Motor neuron (in vitro differentiated cells): ENCODE measurements around the gene GAD1. TPM values are rescaled to one million over a fixed set of nuclear protein-coding genes. Genes with fewer than 3 reads are reported as not detected.

Experiments
- ATAC-seq, 8 experiments: fragments of 200-7000 bp; cut with Tn5 transposase; replicated peaks in 6 of 8; 2 replicates each; pipeline ENCODE4 v1.8.0; 2021; ENCODE audit warnings: mild to moderate bottlenecking in 8 of 8, moderate library complexity in 8 of 8
- H3K27ac ChIP-seq, 2 donors: fragments of 250-450 bp; sonication (Bioruptor Pico); 2 replicates each; pipeline ENCODE4 v1.9.0; 2021; ENCODE audit warnings: antibody characterized with exemption in 2 of 2, mild to moderate bottlenecking in 2 of 2, moderate library complexity in 1 of 2
- H3K4me1 ChIP-seq, 2 donors: fragments of 250-450 bp; sonication (Bioruptor Pico); replicated peaks in 1 of 2; 2 replicates each; pipeline ENCODE4 v1.6.1; 2021; ENCODE audit warnings: antibody characterized with exemption in 2 of 2, mild to moderate bottlenecking in 2 of 2, moderate library complexity in 1 of 2
- H3K4me3 ChIP-seq, 5 donors: fragments of 250-450 bp; sonication (Bioruptor Pico); 2 replicates each; pipeline ENCODE4 v1.9.0; 2021; ENCODE audit warnings: antibody characterized with exemption in 5 of 5, mild to moderate bottlenecking in 5 of 5, moderate library complexity in 4 of 5
- WGBS, 10 experiments: fragments of 450-650 bp; shearing (Covaris generic); methylation state at CpG; one replicate each; pipeline ENCODE4 v1.0.0; 2022; 5-methylcytosine and 5-hydroxymethylcytosine counted together
- in situ Hi-C, 9 experiments: fragments of 400-800 bp; cut with MboI; loops; one replicate each; pipeline ENCODE4 v1.15.0; 2021; ENCODE audit warnings: low sequenced_read_pairs in 9 of 9, low pct_unique_long_range_greater_than_20kb in 2 of 9; ENCODE audit not compliant: unreplicated experiment in 9 of 9
- total RNA-seq, 8 experiments: library from RNA; unstranded; fragments of 300-600 nt; gene quantifications; 2 replicates each; pipeline versions ENCODE4 v1.2.3 to v1.2.4, GENCODE V29; 2022

The GAD1 gene
- 10 to 100 TPM in 3 of 8 experiments, 1 to 10 TPM in 4, under 1 TPM in 1; 0.18 to 18.7 (median 7.2) TPM for total RNA-seq

GRCh38 chr2:170816504-170817092, at the start of gene GAD1:
GAD1 (plus strand) TSS chr2:170816887; CDS start chr2:170818592, 1,705 bp downstream.
- peak within 1 kb of the TSS; percentile 9 to 22 for H3K27ac ChIP-seq
- 0 to 2% methylated on average over 4 to 12 of the region's 49 CpGs; no CpG with 5 or more reads in 8 of the 10 experiments for WGBS, 10 experiments

GRCh38 chr2:170770008-170770605, 46.6 kb upstream of the GAD1 start, which contains the start of gene ERICH2:
ERICH2 (plus strand) TSS chr2:170770378; CDS start chr2:170770682, 304 bp downstream.
- in situ Hi-C loops = no loop called here
- peak within 1 kb of the TSS; percentile 49 to 80 (median 50) for H3K4me3 ChIP-seq
- peak; percentile 62 to 84 (median 68) for ATAC-seq
- peaks cover 0 to 8% of the 10 kb centered on the region in 2 donors for H3K4me1 ChIP-seq
- 0 to 62% (median 16%) methylated on average over 1 to 10 of the region's 13 CpGs; no CpG with 5 or more reads in 2 of the 10 experiments for WGBS, 10 experiments
- peak within 1 kb of the TSS; percentile 49 to 50 for H3K27ac ChIP-seq

More at GRCh38 chr2:170816504-170817092, at the start of gene GAD1:
- in situ Hi-C loops = loop anchor here (10.0 to 25.0 kb wide), 8 partner anchors 404 to 1354 kb away; no protein-coding TSS in a partner anchor
- H3K4me3 ChIP-seq = peak within 1 kb of the TSS; percentile 33 to 62 (median 47)
- H3K4me1 ChIP-seq = peaks cover 10 to 17% of the 10 kb centered on the region in 2 donors
- peak; percentile 65 to 77 (median 74) for ATAC-seq

DNA sequence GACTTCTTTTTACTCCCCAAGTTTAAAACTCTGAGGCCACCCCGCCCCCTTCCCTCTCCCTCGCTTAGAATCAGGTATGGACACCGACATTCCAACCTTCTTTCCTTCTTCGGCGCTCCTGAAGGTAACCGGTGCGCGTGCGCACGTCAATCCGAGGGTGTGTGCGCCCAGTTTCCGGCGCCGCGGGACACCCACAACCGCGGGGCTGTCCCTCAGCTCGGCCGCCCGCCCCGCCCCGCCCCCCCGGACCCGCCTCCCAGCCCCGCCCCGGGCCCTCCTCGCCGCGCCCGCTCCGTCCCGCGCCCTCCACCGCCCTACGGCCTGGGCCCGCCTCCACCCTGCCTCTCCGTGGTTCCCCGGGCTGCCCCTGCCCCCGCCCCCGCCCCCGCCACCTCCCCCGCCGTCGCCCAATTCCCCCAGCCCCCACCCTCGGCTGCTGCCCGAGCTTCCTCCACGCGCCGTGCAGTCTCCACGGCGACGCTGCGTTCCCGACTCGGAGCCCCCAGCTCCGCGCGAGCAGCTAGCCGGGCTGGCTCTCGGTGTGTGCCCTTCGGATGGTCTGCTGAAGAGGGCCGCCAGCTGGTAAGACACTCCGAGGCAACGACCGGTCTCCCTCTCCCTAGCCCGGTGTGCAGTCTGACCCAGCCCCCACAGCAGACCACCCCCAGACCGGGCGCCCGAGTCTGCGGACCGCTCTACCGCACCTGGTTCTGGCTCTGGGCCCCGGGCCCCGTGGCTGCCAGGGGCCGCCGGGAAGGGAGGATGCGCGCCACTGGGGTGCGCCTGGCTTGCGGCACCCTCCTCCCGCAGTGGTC, 45.9 kb upstream of the GAD1 start:
- peak overlapping the region; percentile 49 to 50 for H3K27ac ChIP-seq
- peak; percentile 86 to 92 (median 88) for ATAC-seq

DNA sequence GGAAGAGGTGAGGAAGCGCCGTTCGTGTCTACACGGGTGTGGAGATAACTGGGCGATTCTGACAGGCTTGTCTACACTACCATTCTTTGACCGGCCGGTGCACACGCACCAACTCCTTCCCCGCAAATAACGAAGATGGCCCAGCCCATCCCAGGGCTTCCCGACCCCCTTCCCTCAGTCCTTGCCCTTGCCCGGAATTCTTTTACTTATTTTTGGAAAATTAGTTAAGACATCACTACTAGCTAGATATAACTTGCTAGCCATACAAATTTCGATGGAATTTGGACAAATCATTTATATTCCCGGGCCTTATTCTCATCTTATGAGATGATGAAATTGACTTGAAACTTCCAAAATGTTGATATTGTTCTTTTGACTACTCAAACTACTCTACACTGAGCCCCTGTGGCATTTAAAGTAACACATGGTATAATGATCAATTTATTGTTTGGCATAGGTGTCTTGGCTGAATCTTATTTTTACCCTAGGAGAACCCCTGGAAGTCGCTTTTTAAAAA, 45.2 kb upstream of the GAD1 start:
- in situ Hi-C loops = no loop called here
- whole genome bisulfite sequencing, 10 experiments = 5 to 47% (median 19%) methylated on average over 2 to 9 of the region's 15 CpGs
- peaks cover 0 to 8% of the 10 kb centered on the region in 2 donors for H3K4me1 ChIP-seq
- H3K27ac ChIP-seq = peak overlapping the region in 1 of 2 donors; percentile 49
- ATAC-seq = no peak
- peak overlapping the region; percentile 49 to 80 (median 50) for H3K4me3 ChIP-seq

More for the DNA sequence above, 45.9 kb upstream of the GAD1 start:
- in situ Hi-C loops = no loop called here
- WGBS, 10 experiments = 0% methylated on average over 2 of the region's 82 CpGs; no CpG with 5 or more reads in 9 of the 10 experiments
- Histone ChIP-seq H3K4me1 (peaks cover 0 to 8% of the 10 kb centered on the region in 2 donors), H3K4me3 (peak overlapping the region; percentile 49 to 80 (median 50))

- in situ Hi-C loops = no loop called here
- ATAC-seq = no peak
- peaks cover 0 to 8% of the 10 kb centered on the region in 2 donors for H3K4me1 ChIP-seq
- H3K4me3 ChIP-seq = peak overlapping the region in 3 of 5 donors; percentile 49 to 67 (median 50)
- no peak overlapping the region for H3K27ac ChIP-seq
These were observed 44.4 kb upstream of the GAD1 start for GRCh38 chr2:170772295-170772694.

DNA sequence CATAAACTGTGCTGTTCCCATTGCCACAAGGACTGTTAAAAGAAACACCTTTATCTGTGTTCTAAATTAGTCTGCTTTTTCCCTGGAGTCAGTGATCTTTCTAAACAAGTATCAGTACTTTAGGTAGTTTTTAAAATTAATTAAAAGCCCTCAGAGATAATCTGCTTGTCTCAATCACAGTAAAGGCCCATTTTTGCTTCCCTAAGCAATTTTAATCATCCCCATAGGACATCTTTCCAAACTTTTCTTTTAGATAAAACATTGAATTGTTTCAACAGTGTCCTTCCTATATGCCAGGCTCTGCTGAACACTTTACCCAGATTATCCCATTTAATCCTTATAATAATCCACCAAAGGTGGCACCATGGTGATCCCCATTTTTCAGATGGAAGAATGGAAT, 42.6 kb upstream of the GAD1 start:
- Histone ChIP-seq H3K27ac (no peak overlapping the region), H3K4me3 (no peak overlapping the region), H3K4me1 (peaks cover 0 to 8% of the 10 kb centered on the region in 2 donors)
- ATAC-seq = no peak
- in situ Hi-C loops = no loop called here

GRCh38 chr2:170778900-170779299, 37.8 kb upstream of the GAD1 start:
- no peak overlapping the region for H3K4me3 ChIP-seq
- no peaks in the 10 kb centered on the region for H3K4me1 ChIP-seq
- in situ Hi-C loops = no loop called here
- no peak overlapping the region for H3K27ac ChIP-seq
- WGBS, 10 experiments = 0 to 100% (median 68%) methylated on average over 1 to 2 of the region's 2 CpGs
- no peak for ATAC-seq

DNA sequence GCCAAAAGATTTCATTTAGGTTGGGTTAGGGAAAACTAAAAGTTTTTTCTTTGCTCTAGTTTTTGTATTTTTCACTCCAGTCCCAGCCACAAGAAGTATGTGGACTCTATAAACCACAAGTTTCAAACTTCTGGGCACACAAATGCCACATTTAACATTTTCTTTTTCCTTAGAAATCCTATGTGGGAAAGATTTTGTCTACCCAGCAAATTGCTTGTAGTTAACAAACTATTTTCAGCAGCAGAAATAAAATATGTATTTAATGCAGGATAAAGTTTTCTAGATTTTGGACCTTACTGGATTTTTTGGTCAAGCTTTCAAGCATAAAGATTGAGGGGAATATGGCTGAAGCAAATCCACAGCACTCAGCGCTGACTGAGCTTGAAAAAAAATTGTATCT, 37.4 kb upstream of the GAD1 start:
- no peak for ATAC-seq
- Histone ChIP-seq H3K27ac (no peak overlapping the region), H3K4me1 (no peaks in the 10 kb centered on the region), H3K4me3 (no peak overlapping the region)
- in situ Hi-C loops = no loop called here
- 64 to 100% (median 100%) methylated on average over 1 of the region's 1 CpG for WGBS, 10 experiments

DNA sequence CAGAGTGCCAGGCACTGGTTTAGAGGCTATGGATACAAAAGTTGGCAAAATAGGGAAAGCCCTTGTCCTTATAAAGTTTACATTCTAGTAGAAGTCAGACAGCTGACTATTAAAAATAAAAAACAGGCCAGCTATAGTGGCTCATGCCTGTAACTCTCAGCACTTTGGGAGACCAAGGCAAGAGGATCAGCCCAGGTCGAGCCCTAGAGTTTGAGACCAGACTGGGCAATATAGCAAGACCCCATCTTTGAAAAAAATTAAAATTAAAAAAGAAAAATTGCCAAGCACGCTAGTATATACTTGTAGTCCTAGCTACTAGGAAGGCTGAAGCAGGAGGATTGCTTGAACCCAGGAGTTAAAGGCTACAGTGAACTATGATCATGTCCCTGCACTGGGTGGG, 34.0 kb upstream of the GAD1 start:
- Histone ChIP-seq H3K4me1 (no peaks in the 10 kb centered on the region), H3K27ac (no peak overlapping the region), H3K4me3 (no peak overlapping the region)
- ATAC-seq = no peak
- in situ Hi-C loops = no loop called here
- WGBS, 10 experiments = 33 to 100% (median 88%) methylated on average over 1 to 2 of the region's 2 CpGs

DNA sequence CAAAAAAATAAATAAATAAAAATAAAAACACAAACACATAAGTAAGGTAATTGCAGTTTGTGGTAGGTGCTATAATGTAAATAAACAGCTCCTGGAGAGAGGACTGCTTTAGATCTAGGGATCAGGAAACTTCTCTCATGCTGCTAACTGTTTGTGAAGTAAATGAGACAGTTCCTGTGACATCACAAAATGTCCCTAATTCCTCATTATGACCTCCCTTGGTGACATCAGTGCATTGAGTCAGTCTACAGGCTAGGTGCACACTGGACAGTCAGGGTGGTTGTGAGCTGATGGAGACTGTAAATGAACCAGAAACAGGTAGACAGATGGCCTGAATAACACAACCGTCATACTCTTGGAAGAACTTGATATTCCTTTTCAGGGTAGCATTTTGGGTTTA, 33.1 kb upstream of the GAD1 start:
- no peak for ATAC-seq
- in situ Hi-C loops = no loop called here
- H3K4me3 ChIP-seq = no peak overlapping the region
- no peak overlapping the region for H3K27ac ChIP-seq
- no peaks in the 10 kb centered on the region for H3K4me1 ChIP-seq
- WGBS, 10 experiments = 71 to 100% (median 86%) methylated on average over 1 of the region's 1 CpG; no CpG with 5 or more reads in 3 of the 10 experiments

- in situ Hi-C loops = no loop called here
- no peak overlapping the region for H3K27ac ChIP-seq
- H3K4me1 ChIP-seq = no peaks in the 10 kb centered on the region
- ATAC-seq = no peak
- H3K4me3 ChIP-seq = no peak overlapping the region
These were observed 17.7 kb upstream of the GAD1 start for GRCh38 chr2:170798996-170799395.

- no peak overlapping the region for H3K4me3 ChIP-seq
- WGBS, 10 experiments = 65 to 100% (median 95%) methylated on average over 1 to 2 of the region's 2 CpGs; no CpG with 5 or more reads in 2 of the 10 experiments
- H3K4me1 ChIP-seq = no peaks in the 10 kb centered on the region
- no peak for ATAC-seq
- H3K27ac ChIP-seq = no peak overlapping the region
- in situ Hi-C loops = loop anchor here in 5 of 9 experiments (25.0 kb wide), 5 partner anchors 394 to 1344 kb away; no protein-coding TSS in a partner anchor
These were observed 10.1 kb upstream of the GAD1 start for GRCh38 chr2:170806548-170806947.
